Measurements from ENCODE around the gene DFFB. TPM values are rescaled to one million over a fixed set of nuclear protein-coding genes. Genes with fewer than 3 reads are reported as not detected.
"Not testable (repeated sequence)": the region's sequence is repeated elsewhere in the genome, so short reads cannot be mapped to it uniquely, and the experiment has no call there.

The DFFB gene
- total RNA-seq, 1 experiment from 2014 or later, result 11.9 TPM

DNA sequence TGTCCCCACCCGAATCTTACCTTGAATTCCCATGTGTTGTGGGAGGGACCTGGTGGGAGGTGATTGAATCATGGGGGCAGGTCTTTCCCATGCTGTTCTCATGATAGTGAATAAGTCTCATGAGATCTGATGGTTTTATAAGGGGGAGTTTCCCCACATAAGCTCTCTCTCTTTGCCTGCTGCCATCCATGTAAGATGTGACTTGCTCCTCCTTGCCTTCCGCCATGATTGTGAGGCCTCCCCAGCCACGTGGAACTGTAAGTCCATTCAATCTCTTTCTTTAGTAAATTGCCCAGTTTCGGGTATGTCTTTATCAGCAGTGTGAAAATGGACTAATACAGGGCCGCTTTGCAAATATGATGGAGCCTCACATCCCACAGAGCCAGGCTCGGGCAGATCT lies 61.1 kb downstream of the DFFB start:
- H3K9me3 ChIP-seq (replicated peaks); H3K4me3 ChIP-seq; DNase-seq (ENCODE audit: low read depth in 1 of 2, low spot score in 2 of 2); H3K36me3 ChIP-seq; H3K4me1 ChIP-seq (replicated peaks); H3K27me3 ChIP-seq (replicated peaks); H3K27ac ChIP-seq: not testable (repeated sequence)

DNA sequence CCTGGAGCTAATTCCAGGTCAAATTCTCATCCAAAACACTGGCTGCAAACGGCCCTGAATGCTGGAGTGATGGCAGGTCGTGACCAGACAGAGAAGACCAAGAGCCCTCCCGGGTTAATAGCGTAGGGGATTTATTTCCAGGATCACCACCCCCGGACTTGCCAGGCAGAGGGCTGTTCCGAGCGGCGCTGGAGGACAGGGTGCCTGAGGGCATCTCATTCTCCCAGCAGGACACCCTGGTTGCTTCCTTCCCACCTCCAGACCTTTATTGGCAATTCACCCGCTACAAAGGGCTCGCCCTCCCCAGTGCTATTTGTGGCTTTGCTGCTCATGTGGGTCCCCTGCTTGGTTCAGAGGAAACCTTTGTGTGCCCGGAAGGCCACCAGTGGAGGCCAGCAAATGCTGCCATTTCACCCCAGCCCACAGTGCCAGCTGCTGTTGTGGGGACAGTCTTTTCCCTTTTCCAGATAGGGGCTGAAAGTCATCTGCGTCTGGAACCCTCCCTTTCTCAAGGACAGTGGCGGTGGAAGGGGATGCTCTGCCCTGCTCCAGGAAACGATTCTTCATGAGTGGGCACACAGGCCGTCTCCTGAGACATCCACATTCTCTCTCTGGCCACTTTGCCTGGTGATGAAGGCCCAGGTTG lies 61.8 kb downstream of the DFFB start:
- Histone ChIP-seq H3K36me3 (no peaks in the 10 kb centered on the region), H3K4me3 (no peak overlapping the region), H3K4me1 (replicated peaks) (no peaks in the 10 kb centered on the region), H3K9me3 (replicated peaks) (no peaks in the 10 kb centered on the region), H3K27me3 (replicated peaks) (no peaks in the 10 kb centered on the region), H3K27ac (no peak overlapping the region)
- DNase-seq (ENCODE audit: low read depth in 1 of 2, low spot score in 2 of 2), result no peak

DNA sequence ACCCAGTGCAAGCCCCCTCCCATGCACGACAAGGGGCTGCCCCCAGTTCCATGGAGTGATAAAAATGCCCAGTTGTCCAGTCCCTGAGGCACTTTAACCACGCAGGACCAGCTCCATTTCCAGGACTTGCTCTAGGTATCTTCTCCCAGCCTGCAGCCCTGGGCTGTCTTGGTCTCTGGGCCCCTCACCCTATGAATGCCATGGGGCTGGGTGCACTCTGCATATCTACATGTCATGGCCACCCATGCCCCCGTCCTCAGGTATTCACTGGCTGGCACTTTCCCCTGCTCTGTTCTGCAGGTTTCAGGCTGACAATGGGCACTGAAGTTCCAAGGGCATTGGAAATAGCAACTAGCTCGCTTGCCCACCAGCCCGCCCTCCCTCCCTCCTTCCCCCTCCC lies 62.4 kb downstream of the DFFB start:
- Histone ChIP-seq H3K4me1 (replicated peaks) (no peaks in the 10 kb centered on the region), H3K36me3 (no peaks in the 10 kb centered on the region), H3K4me3 (no peak overlapping the region), H3K27ac (no peak overlapping the region), H3K9me3 (replicated peaks) (no peaks in the 10 kb centered on the region), H3K27me3 (replicated peaks) (no peaks in the 10 kb centered on the region)
- DNase-seq (ENCODE audit: low read depth in 1 of 2, low spot score in 2 of 2), result no peak

DNA sequence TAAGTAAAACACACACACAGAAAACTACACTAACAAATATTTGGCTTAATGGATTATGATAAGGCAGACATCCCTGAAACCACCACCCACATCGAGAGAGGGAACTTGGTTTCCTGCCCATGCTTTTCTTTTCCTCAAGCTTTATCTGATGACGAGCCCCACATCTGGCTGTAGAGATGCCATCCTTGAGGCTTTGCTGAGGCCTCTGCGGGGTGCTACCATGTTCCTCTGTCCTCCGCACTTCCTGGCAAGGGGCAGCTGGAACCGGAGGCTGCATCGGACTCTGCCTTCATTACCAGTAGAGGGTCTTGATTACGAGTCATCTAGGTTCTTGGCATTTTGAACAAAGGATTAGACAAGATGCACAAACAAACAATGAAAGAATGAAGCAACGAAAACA lies 64.5 kb downstream of the DFFB start:
- Histone ChIP-seq H3K27me3 (replicated peaks) (no peaks in the 10 kb centered on the region), H3K27ac (no peak overlapping the region), H3K4me3 (no peak overlapping the region), H3K36me3 (no peaks in the 10 kb centered on the region), H3K9me3 (replicated peaks) (no peaks in the 10 kb centered on the region), H3K4me1 (replicated peaks) (no peaks in the 10 kb centered on the region)
- DNase-seq (ENCODE audit: low read depth in 1 of 2, low spot score in 2 of 2), result no peak

DNA sequence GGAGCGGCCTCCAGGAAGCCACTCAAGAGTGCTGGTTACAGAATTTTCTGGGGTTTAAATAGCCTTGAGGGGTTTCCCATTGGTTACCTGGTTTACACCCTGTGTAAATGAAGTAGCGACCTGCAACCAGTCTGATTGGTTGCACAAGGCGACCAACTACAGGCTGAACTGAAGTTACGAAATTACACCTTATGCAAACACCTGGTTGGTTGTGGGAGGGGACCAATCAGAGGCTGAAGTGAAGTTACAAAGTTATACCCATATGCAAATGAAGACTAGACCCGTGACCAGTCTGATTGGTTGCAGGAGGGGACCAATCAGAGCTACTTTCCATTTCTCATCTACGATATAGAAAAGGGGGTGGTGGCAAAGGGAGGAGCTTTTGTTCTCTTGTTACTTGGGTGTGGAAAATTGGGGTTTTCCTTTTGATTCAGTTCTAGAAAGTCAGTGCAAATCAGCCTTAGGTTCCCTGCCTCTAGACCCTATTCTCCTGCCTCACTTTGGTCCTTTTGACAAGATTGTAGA lies 65.0 kb downstream of the DFFB start:
- DNase-seq (ENCODE audit: low read depth in 1 of 2, low spot score in 2 of 2), result no peak
- no peaks in the 10 kb centered on the region for H3K4me1 ChIP-seq (replicated peaks)
- H3K4me3 ChIP-seq, result no peak overlapping the region
- H3K9me3 ChIP-seq (replicated peaks), result no peaks in the 10 kb centered on the region
- no peak overlapping the region for H3K27ac ChIP-seq
- no peaks in the 10 kb centered on the region for H3K27me3 ChIP-seq (replicated peaks)
- H3K36me3 ChIP-seq, result no peaks in the 10 kb centered on the region

DNA sequence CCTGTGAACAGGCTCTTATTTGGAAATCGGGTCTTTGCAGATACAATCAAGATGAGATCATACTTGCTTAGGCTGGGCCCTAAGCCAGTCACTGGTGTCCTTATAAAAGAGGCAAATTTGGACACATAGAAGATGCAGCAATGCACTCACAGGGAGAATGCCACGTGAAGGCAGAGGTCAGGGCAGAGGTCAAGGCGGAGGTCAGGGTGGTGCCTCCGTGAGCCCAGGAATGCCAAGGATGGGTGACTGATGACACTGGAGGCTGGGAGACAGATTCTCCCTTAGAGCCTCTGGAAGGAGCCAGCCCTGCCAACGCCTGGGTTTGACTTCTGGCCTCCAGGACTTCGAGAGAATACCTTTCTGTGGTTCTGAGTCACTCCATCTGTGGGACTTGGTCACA lies 65.6 kb downstream of the DFFB start:
- no peaks in the 10 kb centered on the region for H3K4me1 ChIP-seq (replicated peaks)
- H3K9me3 ChIP-seq (replicated peaks), result no peaks in the 10 kb centered on the region
- H3K4me3 ChIP-seq, result no peak overlapping the region
- no peaks in the 10 kb centered on the region for H3K36me3 ChIP-seq
- H3K27me3 ChIP-seq (replicated peaks), result no peaks in the 10 kb centered on the region
- H3K27ac ChIP-seq, result no peak overlapping the region
- no peak for DNase-seq (ENCODE audit: low read depth in 1 of 2, low spot score in 2 of 2)

DNA sequence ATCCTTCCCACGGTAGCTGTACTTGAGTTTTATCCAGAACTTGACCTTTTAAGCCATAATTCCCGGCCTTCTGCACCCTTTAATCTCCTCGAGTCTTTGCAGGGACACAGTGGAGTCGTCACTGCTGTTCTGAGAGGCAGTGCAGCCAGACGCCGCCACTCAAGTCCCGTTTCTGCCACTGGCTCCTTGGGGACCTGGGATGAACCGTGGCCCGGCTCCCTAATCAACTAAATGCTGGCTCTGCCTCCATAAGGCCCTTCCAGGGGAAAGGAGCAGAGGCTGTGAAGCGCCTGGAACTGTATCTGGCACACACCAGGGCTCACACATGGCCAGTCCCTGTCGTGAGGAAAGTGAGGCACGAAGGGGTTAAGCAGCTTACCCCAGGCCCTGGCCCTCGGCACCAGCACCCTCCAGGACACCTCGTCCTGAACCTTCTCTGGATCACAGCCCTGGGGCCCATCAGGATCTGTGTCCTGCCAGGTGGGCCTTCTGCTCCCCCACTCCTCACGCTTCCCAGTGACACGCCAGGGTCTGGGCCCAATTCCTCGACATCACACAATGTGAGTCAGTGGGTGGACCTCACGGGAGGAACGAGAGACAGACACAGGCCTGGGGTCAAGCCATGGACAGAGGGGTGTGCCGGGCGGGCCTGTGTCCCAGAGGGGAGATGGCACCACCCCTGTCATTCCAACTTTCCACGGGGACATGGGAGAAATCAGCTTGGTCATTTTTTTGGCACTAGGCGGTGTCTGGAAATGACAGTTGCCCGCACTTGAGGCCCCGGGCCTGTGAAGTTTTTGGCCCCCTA lies 66.3 kb downstream of the DFFB start:
- no peak overlapping the region for H3K27ac ChIP-seq
- no peaks in the 10 kb centered on the region for H3K9me3 ChIP-seq (replicated peaks)
- no peaks in the 10 kb centered on the region for H3K27me3 ChIP-seq (replicated peaks)
- no peaks in the 10 kb centered on the region for H3K36me3 ChIP-seq
- no peak overlapping the region for H3K4me3 ChIP-seq
- no peaks in the 10 kb centered on the region for H3K4me1 ChIP-seq (replicated peaks)
- DNase-seq (ENCODE audit: low read depth in 1 of 2, low spot score in 2 of 2), result no peak

DNA sequence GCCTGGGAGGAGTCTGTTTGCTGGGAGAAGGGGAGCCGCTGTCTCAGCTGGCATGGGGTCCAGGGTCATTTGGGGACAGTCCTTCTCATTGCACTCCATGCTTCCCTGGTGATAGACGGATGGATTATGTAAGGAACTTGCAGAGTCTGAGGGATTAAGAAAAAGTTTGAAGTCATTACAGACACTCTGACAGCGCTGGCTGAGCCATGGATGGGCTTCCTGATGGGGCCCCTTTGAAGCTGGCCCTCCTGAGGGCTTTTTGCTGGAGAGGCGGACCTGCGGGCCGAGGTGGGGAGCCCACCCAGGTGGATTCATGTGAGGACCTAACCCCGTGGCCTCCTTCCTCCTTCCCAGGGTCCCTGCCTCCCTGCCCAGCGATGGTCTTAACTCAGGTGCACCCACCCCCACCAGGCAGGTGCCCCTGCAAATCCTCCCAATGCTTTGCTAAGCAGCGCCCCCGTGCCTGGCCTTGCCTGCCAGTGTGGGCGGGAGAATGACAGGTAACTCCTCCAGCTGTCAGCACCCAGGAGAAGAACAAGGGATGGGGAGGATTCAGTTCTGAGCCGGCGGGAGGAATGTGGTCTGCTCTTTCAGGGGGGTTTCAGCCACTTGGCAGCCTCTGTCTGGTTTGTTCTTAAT lies 67.0 kb downstream of the DFFB start:
- no peaks in the 10 kb centered on the region for H3K4me1 ChIP-seq (replicated peaks)
- DNase-seq (ENCODE audit: low read depth in 1 of 2, low spot score in 2 of 2), result no peak

DNA sequence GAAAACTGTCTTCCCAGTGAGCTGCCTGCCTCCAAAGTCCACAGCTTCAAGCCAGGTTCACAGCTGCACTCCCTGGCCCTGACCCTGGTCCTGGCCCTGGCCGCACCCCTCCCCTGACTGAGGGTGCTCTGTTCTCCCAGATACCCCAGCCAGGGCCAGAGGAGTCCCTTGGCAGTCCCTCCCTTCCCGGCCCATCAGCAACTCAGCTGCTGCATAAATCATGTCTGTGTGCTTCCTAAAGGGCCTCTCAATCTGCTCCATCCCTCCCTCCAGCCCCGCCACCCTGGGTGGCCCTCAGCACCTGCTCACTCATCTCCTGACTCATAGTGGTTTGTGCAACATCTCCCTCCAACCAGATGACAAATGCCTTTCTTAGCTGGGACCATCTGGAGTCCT lies 67.5 kb downstream of the DFFB start:
- peak in 1 of 2 experiments; percentile 6 for DNase-seq (ENCODE audit: low read depth in 1 of 2, low spot score in 2 of 2)
- no peaks in the 10 kb centered on the region for H3K9me3 ChIP-seq (replicated peaks)
- no peak overlapping the region for H3K4me3 ChIP-seq
- H3K27ac ChIP-seq, result no peak overlapping the region
- H3K4me1 ChIP-seq (replicated peaks), result no peaks in the 10 kb centered on the region
- H3K36me3 ChIP-seq, result no peaks in the 10 kb centered on the region
- H3K27me3 ChIP-seq (replicated peaks), result no peaks in the 10 kb centered on the region

More for the DNA sequence above, 67.0 kb downstream of the DFFB start:
- no peak overlapping the region for H3K27ac ChIP-seq
- H3K27me3 ChIP-seq (replicated peaks), result no peaks in the 10 kb centered on the region
- H3K4me3 ChIP-seq, result no peak overlapping the region
- no peaks in the 10 kb centered on the region for H3K36me3 ChIP-seq
- H3K9me3 ChIP-seq (replicated peaks), result no peaks in the 10 kb centered on the region

DNA sequence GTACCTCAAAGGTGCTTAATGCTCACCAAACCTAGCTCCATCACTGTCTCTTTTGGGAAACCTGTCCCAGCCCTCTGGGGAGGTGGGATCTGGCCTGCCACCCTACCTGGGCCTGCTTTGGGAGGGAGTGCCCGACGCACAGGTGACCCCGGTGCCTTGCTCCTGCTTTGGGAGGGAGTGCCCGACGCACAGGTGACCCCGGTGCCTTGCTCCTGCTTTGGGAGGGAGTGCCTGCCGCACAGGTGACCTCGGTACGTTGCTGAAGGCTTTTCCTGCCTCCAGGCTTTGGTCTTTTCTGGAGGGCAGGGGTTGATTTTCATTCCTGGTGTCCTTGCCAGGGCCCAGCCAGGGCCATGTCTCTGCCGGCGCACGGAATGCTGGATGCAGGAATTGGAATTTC lies 68.0 kb downstream of the DFFB start:
- Histone ChIP-seq H3K4me1 (replicated peaks) (no peaks in the 10 kb centered on the region), H3K27ac (no peak overlapping the region), H3K9me3 (replicated peaks) (no peaks in the 10 kb centered on the region; the same call in 1 of the 2 replicates), H3K27me3 (replicated peaks) (no peaks in the 10 kb centered on the region), H3K36me3 (no peaks in the 10 kb centered on the region), H3K4me3 (no peak overlapping the region)
- no peak for DNase-seq (ENCODE audit: low read depth in 1 of 2, low spot score in 2 of 2)

DNA sequence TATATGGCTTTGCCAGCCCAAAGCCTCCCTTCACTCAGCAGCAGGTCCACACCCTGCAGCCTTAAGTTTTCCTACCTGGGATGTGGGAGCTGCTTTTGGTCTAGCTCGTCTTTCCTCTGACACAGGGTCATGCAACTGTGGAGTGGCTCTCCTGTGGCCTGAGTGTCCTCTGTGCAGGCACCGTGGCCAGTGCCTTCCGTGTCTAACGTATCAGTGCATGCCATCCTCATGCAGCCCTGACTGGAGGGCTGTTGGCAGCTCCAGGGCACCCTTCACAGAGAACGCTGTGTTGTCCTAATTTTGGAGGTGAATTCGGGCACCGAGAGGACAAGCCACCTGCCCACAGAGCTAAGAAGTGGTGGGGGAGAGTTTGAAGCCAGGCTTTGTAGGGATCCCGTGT lies 68.5 kb downstream of the DFFB start:
- no peak for DNase-seq (ENCODE audit: low read depth in 1 of 2, low spot score in 2 of 2)
- Histone ChIP-seq H3K4me1 (replicated peaks) (no peaks in the 10 kb centered on the region), H3K27me3 (replicated peaks) (no peaks in the 10 kb centered on the region), H3K27ac (no peak overlapping the region), H3K36me3 (no peaks in the 10 kb centered on the region), H3K9me3 (replicated peaks) (no peaks in the 10 kb centered on the region; the same call in 1 of the 2 replicates), H3K4me3 (no peak overlapping the region)

DNA sequence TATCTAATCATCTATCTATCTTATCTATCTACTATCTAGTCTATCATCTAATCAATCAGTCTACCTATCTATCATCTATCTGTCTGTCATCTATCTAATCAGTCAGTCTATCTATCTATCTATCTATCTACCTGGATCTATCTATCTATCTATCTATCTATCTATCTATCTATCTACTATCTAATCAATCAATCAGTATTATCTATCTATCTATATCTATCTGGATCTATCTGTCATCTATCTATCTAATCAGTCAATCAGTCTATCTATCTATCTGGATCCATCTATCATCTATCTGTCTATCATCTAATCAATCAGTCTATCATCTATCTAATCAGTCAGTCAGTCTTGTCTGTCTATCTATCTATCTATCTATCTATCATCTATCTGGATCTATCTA lies 69.7 kb downstream of the DFFB start:
- Histone ChIP-seq H3K27me3 (replicated peaks) (no peaks in the 10 kb centered on the region), H3K27ac (no peak overlapping the region)

DNA sequence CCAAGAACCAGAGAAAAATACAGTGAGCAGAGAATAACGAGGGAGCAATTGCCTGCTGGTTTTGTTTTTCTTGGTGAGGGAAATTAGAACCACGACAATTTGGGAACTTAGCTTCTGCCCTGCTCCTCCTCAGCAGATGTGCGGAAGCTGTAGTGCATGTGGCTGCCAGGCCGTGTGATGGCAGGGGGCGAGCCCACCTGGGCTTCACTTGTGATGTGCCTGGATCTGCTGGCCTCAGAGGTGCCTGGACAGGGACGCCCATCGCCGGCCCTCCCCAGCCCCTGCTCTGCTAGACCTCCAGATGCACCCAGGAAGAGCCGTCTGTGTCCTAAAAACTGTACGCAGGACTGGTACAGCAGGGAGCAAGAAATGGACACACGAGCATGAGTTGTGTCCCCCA lies 71.3 kb downstream of the DFFB start:
- Histone ChIP-seq H3K4me1 (replicated peaks) (no peaks in the 10 kb centered on the region), H3K27me3 (replicated peaks) (no peaks in the 10 kb centered on the region), H3K4me3 (no peak overlapping the region), H3K9me3 (replicated peaks) (no peaks in the 10 kb centered on the region; the same call in 1 of the 2 replicates), H3K36me3 (no peaks in the 10 kb centered on the region), H3K27ac (no peak overlapping the region)
- DNase-seq (ENCODE audit: low read depth in 1 of 2, low spot score in 2 of 2), result no peak

More for the DNA sequence above, 69.7 kb downstream of the DFFB start:
- H3K4me1 ChIP-seq (replicated peaks), result no peaks in the 10 kb centered on the region
- H3K36me3 ChIP-seq, result no peaks in the 10 kb centered on the region
- DNase-seq (ENCODE audit: low read depth in 1 of 2, low spot score in 2 of 2), result no peak
- H3K9me3 ChIP-seq (replicated peaks), result no peaks in the 10 kb centered on the region; the same call in 1 of the 2 replicates
- no peak overlapping the region for H3K4me3 ChIP-seq

DNA sequence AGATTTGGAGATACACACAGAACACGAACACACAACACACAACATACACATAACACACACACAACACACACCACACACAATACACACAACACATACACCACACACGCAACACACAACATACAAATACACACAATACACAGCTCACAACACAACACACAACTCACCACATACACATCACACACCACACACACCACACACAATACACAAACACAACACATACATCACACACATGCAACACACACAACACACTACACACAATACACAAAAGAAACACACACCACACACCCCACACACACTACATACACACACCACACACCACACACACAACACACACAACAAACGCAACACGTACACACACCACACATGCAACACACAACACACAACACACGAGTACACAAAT lies 71.8 kb downstream of the DFFB start:
- no peaks in the 10 kb centered on the region; the same call in 1 of the 2 replicates for H3K9me3 ChIP-seq (replicated peaks)
- no peaks in the 10 kb centered on the region for H3K27me3 ChIP-seq (replicated peaks)
- H3K4me3 ChIP-seq, result no peak overlapping the region
- DNase-seq (ENCODE audit: low read depth in 1 of 2, low spot score in 2 of 2), result no peak
- H3K27ac ChIP-seq, result no peak overlapping the region
- no peaks in the 10 kb centered on the region for H3K4me1 ChIP-seq (replicated peaks)
- H3K36me3 ChIP-seq, result no peaks in the 10 kb centered on the region
